Esophagus squamous epithelium (tissue), 4 donors: ENCODE measurements around the gene AXL.

Source experiments
- CTCF ChIP-seq, 6 experiments: fragments of 450-650 bp in 4 of 6; fragments of 200-600 bp in 2 of 6; sonication (generic) in 2 of 6; IDR thresholded peaks; one replicate each; pipeline ENCODE4 v1.5.1; 2016 to 2019; ENCODE audit warnings: antibody characterized with exemption in 6 of 6, mild to moderate bottlenecking in 4 of 6, moderate library complexity in 4 of 6
- POLR2A ChIP-seq, 4 donors: fragments of 450-650 bp; IDR thresholded peaks; one replicate each; pipeline ENCODE4 v1.6.1; 2017; ENCODE audit warnings: antibody characterized with exemption in 4 of 4, mild to moderate bottlenecking in 4 of 4, moderate library complexity in 3 of 4

- TF ChIP-seq CTCF (IDR thresholded peaks at IDR 0.05) (no peak), POLR2A (IDR thresholded peaks at IDR 0.05) (no peak)
These were observed 88.3 kb downstream of the AXL start for GRCh38 chr19:41307090-41307875.
